MM.1S (cell line): Measurements from ENCODE around the gene FAR2.

Experiments used
- DNase-seq: peaks from one replicate; pipeline ENCODE4 v3.0.0-alpha.2; 2015
- H2AFZ ChIP-seq: fragments of 300-600 bp; sonication (generic); 2 replicates; pipeline ENCODE4 v1.6.0; 2016; ENCODE audit warnings: antibody characterized with exemption, low read length
- H3F3A ChIP-seq: fragments of 300-600 bp; sonication (generic); 2 replicates; pipeline ENCODE4 v1.6.1; 2016; ENCODE audit warnings: mild to moderate bottlenecking, antibody characterized with exemption, low read length, moderate library complexity, mixed read lengths; ENCODE audit not compliant: insufficient read depth
- H3K27ac ChIP-seq: fragments of 300-600 bp; sonication (generic); 2 replicates; pipeline ENCODE4 v1.5.1; 2016; ENCODE audit warnings: mild to moderate bottlenecking, low read length
- H3K27me3 ChIP-seq: fragments of 300-600 bp; sonication (generic); replicated peaks from 2 replicates; pipeline ENCODE4 v1.6.0; 2016; ENCODE audit warnings: low read length; ENCODE audit not compliant: insufficient read depth
- H3K36me3 ChIP-seq: fragments of 300-600 bp; sonication (generic); replicated peaks from 2 replicates; pipeline ENCODE4 v1.6.1; 2016; ENCODE audit warnings: mild to moderate bottlenecking, low read length, mixed read lengths; ENCODE audit not compliant: insufficient read depth
- H3K4me1 ChIP-seq: fragments of 300-600 bp; sonication (generic); 2 replicates; pipeline ENCODE4 v1.6.1; 2016; ENCODE audit warnings: low read length, mixed read lengths
- H3K4me2 ChIP-seq: fragments of 300-600 bp; sonication (generic); 2 replicates; pipeline ENCODE4 v1.6.0; 2016; ENCODE audit warnings: low read depth, low read length
- H3K4me3 ChIP-seq: fragments of 300-600 bp; sonication (generic); 2 replicates; pipeline ENCODE4 v1.5.1; 2016; ENCODE audit warnings: low read length, mixed read lengths
- H3K79me2 ChIP-seq: fragments of 300-600 bp; sonication (generic); 2 replicates; pipeline ENCODE4 v1.6.1; 2016; ENCODE audit warnings: mixed run types, low read length, mixed read lengths
- H3K9ac ChIP-seq: fragments of 300-600 bp; sonication (generic); 2 replicates; pipeline ENCODE4 v1.6.1; 2016; ENCODE audit warnings: low read length, mixed read lengths
- H3K9me2 ChIP-seq: fragments of 300-600 bp; sonication (generic); replicated peaks from 2 replicates; pipeline ENCODE4 v1.6.1; 2016; ENCODE audit warnings: mild to moderate bottlenecking, low read length, mixed read lengths; ENCODE audit not compliant: insufficient read depth
- H3K9me3 ChIP-seq: fragments of 300-600 bp; sonication (generic); replicated peaks from 2 replicates; pipeline ENCODE4 v1.6.1; 2016; ENCODE audit warnings: mild to moderate bottlenecking, low read length, mixed read lengths; ENCODE audit not compliant: insufficient read depth
- H4K20me1 ChIP-seq: fragments of 300-600 bp; sonication (generic); 2 replicates; pipeline ENCODE4 v1.6.1; 2016; ENCODE audit warnings: mild to moderate bottlenecking, low read length, moderate library complexity, mixed read lengths; ENCODE audit not compliant: insufficient read depth
- EZH2 ChIP-seq: fragments of 300-600 bp; sonication (generic); optimal IDR thresholded peaks from 2 replicates; pipeline ENCODE3; 2017; ENCODE audit warnings: low read depth, mild to moderate bottlenecking, antibody characterized with exemption, low read length, mixed read lengths
- EZH2phosphoT487 ChIP-seq: fragments of 300-600 bp; sonication (generic); IDR thresholded peaks from 2 replicates; pipeline ENCODE4 v1.6.1; 2018; ENCODE audit warnings: antibody characterized with exemption, low read length
- TF ChIP-seq, protein P1 (sequence below): fragments of 300-600 bp; sonication (generic); IDR thresholded peaks from 2 replicates; pipeline ENCODE4 v1.5.1; 2016; ENCODE audit warnings: antibody characterized with exemption, low read length, mixed read lengths

The FAR2 gene

DNA sequence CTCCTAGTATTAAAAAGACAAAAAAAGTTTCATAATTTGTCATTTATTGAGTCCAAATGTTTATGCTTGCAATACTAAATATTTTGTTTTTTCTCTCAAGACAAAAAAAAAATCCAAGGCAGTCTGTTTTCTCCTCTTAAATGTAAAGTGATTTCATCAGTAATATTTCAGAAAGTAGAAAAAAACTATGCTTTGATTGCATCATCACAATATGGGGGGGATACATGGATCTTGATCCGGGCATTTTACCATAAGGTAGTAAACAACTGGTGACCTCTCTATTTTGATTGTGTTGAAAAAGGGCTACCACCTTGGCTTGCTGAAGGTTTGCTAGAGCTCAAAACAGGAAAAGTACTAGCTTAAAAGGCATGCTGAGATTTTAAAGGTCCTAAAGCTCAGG, 188.2 kb downstream of the FAR2 start:
- Histone ChIP-seq H4K20me1 (no peaks in the 10 kb centered on the region), H3K4me3 (no peak overlapping the region), H3K79me2 (no peaks in the 10 kb centered on the region), H3K9ac (no peak overlapping the region), H2AFZ (no peak overlapping the region), H3K27ac (no peak overlapping the region), H3K36me3 (peaks cover 9% of the 10 kb centered on the region; the same call in 1 of the 2 replicates), H3K9me3 (no peaks in the 10 kb centered on the region), H3K4me1 (no peaks in the 10 kb centered on the region), H3F3A (no peaks in the 10 kb centered on the region), H3K27me3 (no peaks in the 10 kb centered on the region), H3K4me2 (no peak overlapping the region), H3K9me2 (no peaks in the 10 kb centered on the region)
- TF ChIP-seq EZH2: no peak
- TF ChIP-seq, protein P1, sequence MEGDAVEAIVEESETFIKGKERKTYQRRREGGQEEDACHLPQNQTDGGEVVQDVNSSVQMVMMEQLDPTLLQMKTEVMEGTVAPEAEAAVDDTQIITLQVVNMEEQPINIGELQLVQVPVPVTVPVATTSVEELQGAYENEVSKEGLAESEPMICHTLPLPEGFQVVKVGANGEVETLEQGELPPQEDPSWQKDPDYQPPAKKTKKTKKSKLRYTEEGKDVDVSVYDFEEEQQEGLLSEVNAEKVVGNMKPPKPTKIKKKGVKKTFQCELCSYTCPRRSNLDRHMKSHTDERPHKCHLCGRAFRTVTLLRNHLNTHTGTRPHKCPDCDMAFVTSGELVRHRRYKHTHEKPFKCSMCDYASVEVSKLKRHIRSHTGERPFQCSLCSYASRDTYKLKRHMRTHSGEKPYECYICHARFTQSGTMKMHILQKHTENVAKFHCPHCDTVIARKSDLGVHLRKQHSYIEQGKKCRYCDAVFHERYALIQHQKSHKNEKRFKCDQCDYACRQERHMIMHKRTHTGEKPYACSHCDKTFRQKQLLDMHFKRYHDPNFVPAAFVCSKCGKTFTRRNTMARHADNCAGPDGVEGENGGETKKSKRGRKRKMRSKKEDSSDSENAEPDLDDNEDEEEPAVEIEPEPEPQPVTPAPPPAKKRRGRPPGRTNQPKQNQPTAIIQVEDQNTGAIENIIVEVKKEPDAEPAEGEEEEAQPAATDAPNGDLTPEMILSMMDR: no peak
- no peak for TF ChIP-seq EZH2phosphoT487
- no peak for DNase-seq

DNA sequence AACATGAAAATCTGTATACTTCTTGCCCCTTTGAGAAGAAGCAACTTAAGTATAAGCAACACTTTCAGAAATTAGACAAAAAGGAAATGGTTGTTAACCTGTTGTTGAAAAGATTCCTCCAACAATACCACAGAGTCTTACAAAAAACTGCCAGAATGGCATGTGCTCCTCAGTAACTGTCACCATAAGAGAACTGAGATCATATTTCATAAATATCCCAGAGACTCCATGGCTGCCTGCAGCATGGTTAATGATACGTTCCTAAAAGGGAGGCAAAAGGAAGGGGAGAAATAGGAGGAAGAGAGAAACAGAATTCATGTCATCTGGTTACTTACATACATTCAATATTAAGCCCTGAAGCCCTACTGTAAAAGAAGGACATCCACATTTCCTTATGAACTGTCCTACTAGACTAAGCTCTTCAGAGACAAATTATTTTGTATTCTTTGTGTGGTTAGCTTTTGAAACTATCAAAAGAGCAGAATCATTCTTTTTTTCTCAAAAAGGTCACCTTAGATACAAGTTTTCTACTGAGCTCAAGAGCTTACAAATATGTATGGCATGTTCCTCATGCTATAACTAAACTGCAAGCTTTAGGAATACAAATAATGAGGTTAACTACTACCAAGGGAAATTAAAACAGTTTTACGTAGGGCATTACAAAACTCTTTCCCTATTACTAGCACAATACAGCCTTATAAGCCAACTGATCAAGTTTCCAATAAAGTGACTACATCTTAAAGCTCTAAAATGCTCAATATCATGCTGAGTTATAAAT, 194.1 kb downstream of the FAR2 start:
- H3K9me3 ChIP-seq: no peaks in the 10 kb centered on the region
- TF ChIP-seq EZH2phosphoT487 (no peak), EZH2 (no peak)
- TF ChIP-seq, protein P1: no peak
- no peak overlapping the region for H3K4me3 ChIP-seq
- no peaks in the 10 kb centered on the region for H3K27me3 ChIP-seq
- H3K9ac ChIP-seq: no peak overlapping the region
- no peaks in the 10 kb centered on the region for H3F3A ChIP-seq
- H4K20me1 ChIP-seq: no peaks in the 10 kb centered on the region
- no peaks in the 10 kb centered on the region for H3K9me2 ChIP-seq
- no peak overlapping the region for H3K27ac ChIP-seq
- no peak overlapping the region for H3K4me2 ChIP-seq
- H2AFZ ChIP-seq: no peak overlapping the region
- peaks cover 16% of the 10 kb centered on the region; the same call in 1 of the 2 replicates for H3K36me3 ChIP-seq
- no peaks in the 10 kb centered on the region for H3K79me2 ChIP-seq
- no peak for DNase-seq
- H3K4me1 ChIP-seq: no peaks in the 10 kb centered on the region

DNA sequence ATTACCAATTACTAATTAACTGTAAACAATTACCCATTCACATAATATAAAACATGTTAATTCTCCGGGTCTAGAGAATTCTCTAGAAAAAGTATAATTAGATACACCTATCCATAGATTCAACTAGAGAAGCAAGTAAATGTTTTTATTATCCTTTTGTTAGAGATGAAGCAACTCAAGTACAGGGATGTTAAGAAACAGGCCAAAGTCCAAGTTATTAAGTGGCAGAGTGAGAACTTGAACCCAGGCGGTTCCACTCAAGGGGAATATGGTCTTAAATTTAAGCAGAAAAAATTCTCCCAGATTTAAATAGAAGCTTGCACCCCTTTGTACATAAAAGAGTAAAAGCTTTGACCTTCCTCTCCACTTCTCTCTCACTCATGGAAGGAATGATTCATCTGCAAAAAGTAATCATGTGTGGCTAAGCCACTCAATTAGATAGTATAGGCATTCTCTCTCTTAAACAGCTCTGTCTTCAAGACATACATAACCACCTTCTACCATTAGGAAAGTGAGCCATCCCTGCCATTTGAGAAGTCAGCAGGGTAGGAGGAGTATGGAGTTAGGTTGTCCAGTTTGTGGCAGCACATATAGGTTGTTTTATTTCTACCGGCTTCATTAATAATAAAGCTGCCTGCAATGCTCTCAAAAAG, 197.8 kb downstream of the FAR2 start:
- Histone ChIP-seq H3K4me3 (no peak overlapping the region), H4K20me1 (no peaks in the 10 kb centered on the region), H3K79me2 (no peaks in the 10 kb centered on the region), H3K9ac (no peak overlapping the region), H3K36me3 (peaks cover 8% of the 10 kb centered on the region; the same call in 1 of the 2 replicates), H3K4me2 (no peak overlapping the region), H3K9me2 (no peaks in the 10 kb centered on the region), H3K9me3 (no peaks in the 10 kb centered on the region), H2AFZ (no peak overlapping the region), H3K27me3 (no peaks in the 10 kb centered on the region), H3F3A (no peaks in the 10 kb centered on the region), H3K4me1 (no peaks in the 10 kb centered on the region), H3K27ac (no peak overlapping the region)
- no peak for TF ChIP-seq EZH2phosphoT487
- no peak for TF ChIP-seq EZH2
- TF ChIP-seq, protein P1: no peak
- DNase-seq: no peak
